ENCODE results near the gene ABCC8.

ABCC8 gene

DNA sequence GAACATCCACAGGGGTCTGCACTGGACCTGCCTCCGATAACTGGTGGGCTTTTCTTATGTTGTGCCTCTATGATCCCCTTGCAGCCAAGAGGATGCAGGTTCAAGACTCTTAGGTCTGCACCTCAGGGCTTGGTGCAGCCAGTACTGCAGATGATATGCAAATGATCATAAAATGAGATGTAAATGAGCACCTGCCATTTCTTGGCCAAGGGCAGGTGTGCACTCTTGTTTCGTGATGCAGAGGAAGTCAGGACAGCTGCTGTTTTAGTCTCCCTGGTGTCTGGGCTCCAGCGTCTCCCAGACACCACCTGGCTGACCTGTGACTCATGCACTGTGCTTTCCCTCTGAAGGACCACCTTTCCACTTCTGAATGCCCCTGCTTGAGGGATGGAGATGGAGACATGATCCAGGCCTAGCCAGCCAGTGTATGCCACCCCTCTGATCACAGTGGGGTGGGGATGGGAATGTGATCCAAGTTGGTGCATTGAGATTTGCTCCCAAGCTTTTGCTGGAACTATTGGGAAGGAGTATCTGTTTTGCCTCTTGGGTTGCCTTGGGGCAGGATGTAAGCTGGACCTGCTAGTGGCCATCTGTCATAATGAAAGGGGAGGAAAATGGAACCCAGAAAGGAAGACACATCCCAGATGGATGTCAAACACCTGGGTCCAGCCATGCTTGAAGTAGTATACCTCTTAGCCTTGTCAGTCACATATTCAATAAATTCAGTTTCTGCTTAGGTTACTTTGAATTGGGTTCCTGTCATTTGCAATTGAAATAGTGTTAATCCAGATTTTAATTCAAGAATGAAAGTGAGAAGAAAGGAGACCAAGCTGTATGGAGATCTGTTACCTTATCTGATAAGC, 84.9 kb downstream of the ABCC8 start:
- no peaks in the 10 kb centered on the region for H3K36me3 ChIP-seq (ENCODE audit: control insufficient read depth, insufficient read depth, low read length)
- no peak for DNase-seq (ENCODE audit: extremely low read depth, insufficient read length)
- no peak overlapping the region for H3K4me3 ChIP-seq (replicated peaks; ENCODE audit: low read depth, low read length)
- no peaks in the 10 kb centered on the region; the same call in 1 of the 2 replicates for H3K27me3 ChIP-seq (replicated peaks; ENCODE audit: control insufficient read depth, insufficient read depth, low read length)
- TF ChIP-seq CTCF (IDR thresholded peaks at IDR 0.05; ENCODE audit: insufficient read depth, low read length, poor library complexity, severe bottlenecking): no peak

DNA sequence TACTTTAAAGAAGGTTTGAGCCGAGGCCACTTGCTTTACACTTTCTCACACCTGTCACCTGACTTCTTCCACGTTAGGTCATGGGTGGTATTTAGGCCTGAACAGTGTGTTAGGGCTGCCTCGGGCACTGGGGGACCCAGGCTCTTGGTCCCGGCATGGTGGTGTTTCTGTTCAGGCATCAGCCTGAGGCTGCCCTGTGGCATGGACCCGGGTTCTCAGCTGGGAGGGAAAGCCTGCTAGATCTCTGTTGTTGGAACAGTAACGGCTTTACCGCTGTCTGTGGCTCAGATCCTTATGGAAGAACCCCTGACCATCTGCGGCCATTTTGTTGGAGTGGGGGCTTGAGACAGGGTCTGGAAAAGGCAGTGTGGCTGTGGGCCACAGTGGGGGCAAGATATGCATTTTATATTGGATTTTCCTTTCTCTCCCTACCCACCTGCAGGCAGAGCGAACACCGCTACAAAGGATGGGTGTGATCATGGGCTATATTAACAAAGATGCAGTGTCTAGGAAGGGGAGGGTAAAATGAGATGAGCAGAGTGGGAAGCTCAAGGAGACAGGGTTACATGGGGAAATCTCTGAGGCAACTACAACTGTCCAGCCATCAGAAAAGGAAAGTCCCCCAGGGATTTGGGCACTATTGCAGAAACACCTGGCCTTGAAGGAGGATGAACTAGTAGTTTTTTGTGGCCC, 86.5 kb downstream of the ABCC8 start:
- H3K27me3 ChIP-seq (replicated peaks; ENCODE audit: control insufficient read depth, insufficient read depth, low read length): no peaks in the 10 kb centered on the region; the same call in 1 of the 2 replicates
- no peak for DNase-seq (ENCODE audit: extremely low read depth, insufficient read length)
- no peak for TF ChIP-seq CTCF (IDR thresholded peaks at IDR 0.05; ENCODE audit: insufficient read depth, low read length, poor library complexity, severe bottlenecking)
- no peak overlapping the region for H3K4me3 ChIP-seq (replicated peaks; ENCODE audit: low read depth, low read length)
- H3K36me3 ChIP-seq (ENCODE audit: control insufficient read depth, insufficient read depth, low read length): no peaks in the 10 kb centered on the region

- Histone ChIP-seq H3K4me3 (replicated peaks; ENCODE audit: low read depth, low read length) (peak overlapping the region; percentile 50), H3K27me3 (replicated peaks; ENCODE audit: control insufficient read depth, insufficient read depth, low read length) (no peaks in the 10 kb centered on the region; the same call in 1 of the 2 replicates), H3K36me3 (ENCODE audit: control insufficient read depth, insufficient read depth, low read length) (no peaks in the 10 kb centered on the region)
- DNase-seq (ENCODE audit: extremely low read depth, insufficient read length): peak; percentile 62
- peak; percentile 54 for TF ChIP-seq CTCF (IDR thresholded peaks at IDR 0.05; ENCODE audit: insufficient read depth, low read length, poor library complexity, severe bottlenecking)
Observed at GRCh38 chr11:17389211-17389956, 87.3 kb downstream of the ABCC8 start.

GRCh38 chr11:17388609-17389210, 87.9 kb downstream of the ABCC8 start, which contains the start of gene KCNJ11:
KCNJ11 (minus strand) TSS chr11:17388659; CDS start chr11:17388091, 568 bp downstream.
- DNase-seq (ENCODE audit: extremely low read depth, insufficient read length): no peak
- peak; percentile 16 for TF ChIP-seq CTCF (IDR thresholded peaks at IDR 0.05; ENCODE audit: insufficient read depth, low read length, poor library complexity, severe bottlenecking)
- Histone ChIP-seq H3K4me3 (replicated peaks; ENCODE audit: low read depth, low read length) (peak within 1 kb of the TSS; percentile 50), H3K27me3 (replicated peaks; ENCODE audit: control insufficient read depth, insufficient read depth, low read length) (no peaks in the 10 kb centered on the region; the same call in 1 of the 2 replicates), H3K36me3 (ENCODE audit: control insufficient read depth, insufficient read depth, low read length) (no peaks in the 10 kb centered on the region)

DNA sequence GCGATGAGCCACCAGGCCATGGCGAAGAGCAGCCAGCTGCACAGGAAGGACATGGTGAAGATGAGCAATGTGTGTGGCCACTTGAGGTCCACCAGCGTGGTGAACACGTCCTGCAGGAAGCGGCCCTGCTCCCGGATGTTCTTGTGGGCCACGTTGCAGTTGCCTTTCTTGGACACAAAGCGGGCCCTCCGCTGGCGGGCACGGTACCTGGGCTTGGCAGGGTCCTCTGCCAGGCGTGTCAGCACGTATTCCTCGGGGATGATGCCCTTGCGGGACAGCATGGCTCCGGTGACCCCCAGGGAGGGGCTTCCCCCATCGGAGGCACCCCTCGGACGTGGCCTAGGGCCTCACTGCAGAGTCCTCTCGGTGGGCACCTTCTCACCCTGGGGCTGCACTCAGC, 88.8 kb downstream of the ABCC8 start:
- Histone ChIP-seq H3K4me3 (replicated peaks; ENCODE audit: low read depth, low read length) (no peak overlapping the region), H3K27me3 (replicated peaks; ENCODE audit: control insufficient read depth, insufficient read depth, low read length) (no peaks in the 10 kb centered on the region; the same call in 1 of the 2 replicates), H3K36me3 (ENCODE audit: control insufficient read depth, insufficient read depth, low read length) (no peaks in the 10 kb centered on the region)
- no peak for TF ChIP-seq CTCF (IDR thresholded peaks at IDR 0.05; ENCODE audit: insufficient read depth, low read length, poor library complexity, severe bottlenecking)
- no peak for DNase-seq (ENCODE audit: extremely low read depth, insufficient read length)
